Peyer's patch (tissue), 4 donors: ENCODE results near the gene IFT81.

ENCODE experiments used
- POLR2A ChIP-seq, 2 donors: fragments of 450-650 bp; IDR thresholded peaks; one replicate each; pipeline ENCODE4 v1.5.1; 2017; ENCODE audit warnings: antibody characterized with exemption in 2 of 2, mild to moderate bottlenecking in 2 of 2, moderate library complexity in 2 of 2
- TF ChIP-seq, protein P1 (sequence below), 6 experiments: fragments of 450-650 bp in 4 of 6; fragments of 200-600 bp in 2 of 6; sonication (generic) in 1 of 6; IDR thresholded peaks; one replicate each; pipeline ENCODE4 v1.5.1; 2017 to 2019; ENCODE audit warnings: antibody characterized with exemption in 6 of 6, mild to moderate bottlenecking in 3 of 6, moderate library complexity in 1 of 6

DNA sequence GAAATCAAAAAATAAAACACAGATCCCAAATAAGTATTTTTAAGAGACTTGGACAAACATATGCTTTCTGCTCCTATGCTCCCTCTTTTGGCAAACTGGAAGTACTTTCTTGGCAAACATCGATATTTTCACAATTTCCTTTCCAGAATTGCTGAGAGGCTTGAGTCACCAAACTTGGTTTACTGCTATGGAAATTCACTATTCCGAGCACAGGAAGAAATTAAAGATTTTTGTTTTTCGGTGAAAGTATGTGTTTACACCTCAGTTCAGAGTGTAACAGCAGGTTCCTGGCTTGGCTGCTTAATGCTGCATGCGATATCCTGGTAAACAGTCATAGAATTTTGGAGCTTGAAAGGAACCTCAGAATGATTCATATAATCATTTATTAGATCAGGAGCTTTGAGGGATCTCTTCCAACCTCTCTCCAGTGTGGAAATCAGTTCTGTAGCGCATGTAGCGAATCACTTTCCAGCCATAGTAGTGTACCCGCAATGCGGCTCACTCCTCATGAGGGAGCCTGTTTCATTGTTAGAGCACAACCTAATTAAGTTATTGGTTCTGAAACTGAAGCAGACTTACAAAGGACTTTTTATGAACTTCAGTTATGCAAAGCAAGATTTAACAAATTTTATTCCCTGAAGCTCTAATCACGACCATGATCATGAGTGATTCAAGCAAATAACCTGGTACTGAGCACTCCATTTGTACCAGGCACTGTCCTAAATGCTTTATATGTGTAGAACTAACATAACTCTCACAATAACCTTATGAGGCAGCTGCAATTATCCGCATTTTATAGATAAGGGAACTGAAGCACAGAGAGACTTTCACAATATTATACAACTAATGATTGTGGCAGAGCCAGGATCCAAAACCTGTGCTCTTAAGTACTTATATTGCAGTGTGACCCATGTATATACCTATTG lies 100.5 kb downstream of the IFT81 start:
- TF ChIP-seq, protein P1, sequence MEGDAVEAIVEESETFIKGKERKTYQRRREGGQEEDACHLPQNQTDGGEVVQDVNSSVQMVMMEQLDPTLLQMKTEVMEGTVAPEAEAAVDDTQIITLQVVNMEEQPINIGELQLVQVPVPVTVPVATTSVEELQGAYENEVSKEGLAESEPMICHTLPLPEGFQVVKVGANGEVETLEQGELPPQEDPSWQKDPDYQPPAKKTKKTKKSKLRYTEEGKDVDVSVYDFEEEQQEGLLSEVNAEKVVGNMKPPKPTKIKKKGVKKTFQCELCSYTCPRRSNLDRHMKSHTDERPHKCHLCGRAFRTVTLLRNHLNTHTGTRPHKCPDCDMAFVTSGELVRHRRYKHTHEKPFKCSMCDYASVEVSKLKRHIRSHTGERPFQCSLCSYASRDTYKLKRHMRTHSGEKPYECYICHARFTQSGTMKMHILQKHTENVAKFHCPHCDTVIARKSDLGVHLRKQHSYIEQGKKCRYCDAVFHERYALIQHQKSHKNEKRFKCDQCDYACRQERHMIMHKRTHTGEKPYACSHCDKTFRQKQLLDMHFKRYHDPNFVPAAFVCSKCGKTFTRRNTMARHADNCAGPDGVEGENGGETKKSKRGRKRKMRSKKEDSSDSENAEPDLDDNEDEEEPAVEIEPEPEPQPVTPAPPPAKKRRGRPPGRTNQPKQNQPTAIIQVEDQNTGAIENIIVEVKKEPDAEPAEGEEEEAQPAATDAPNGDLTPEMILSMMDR (IDR thresholded peaks at IDR 0.05), result peak in 5 of 6 experiments; percentile 32 to 68 (median 61)
- TF ChIP-seq POLR2A (IDR thresholded peaks at IDR 0.05), result no peak
